ENCODE measurements around the gene ZBTB11. TPM values are rescaled to one million over a fixed set of nuclear protein-coding genes. Genes with fewer than 3 reads are reported as not detected.
"Not testable (repeated sequence)": the region's sequence is repeated elsewhere in the genome, so short reads cannot be mapped to it uniquely, and the experiment has no call there.

Gene ZBTB11
- total RNA-seq = 15.5 TPM

- DNase-seq (ENCODE audit: low spot score) = peak; percentile 100
These were observed at the start of gene ZBTB11 for GRCh38 chr3:101676765-101677435. TSS of gene ZBTB11 (minus strand) at chr3:101677132. CDS start at chr3:101676914, 218 bp downstream.

GRCh38 chr3:101725890-101726275, 49.0 kb upstream of the ZBTB11 start:
- no peak for DNase-seq (ENCODE audit: low spot score)

GRCh38 chr3:101725194-101725889, 48.4 kb upstream of the ZBTB11 start:
- DNase-seq (ENCODE audit: low spot score) = no peak

- peak; percentile 89 for DNase-seq (ENCODE audit: low spot score)
These were observed 47.6 kb upstream of the ZBTB11 start, which contains the start of gene CEP97 for GRCh38 chr3:101724329-101725193. TSS of gene CEP97 (plus strand) at chr3:101724614. CDS start at chr3:101724677, 63 bp downstream.

GRCh38 chr3:101722394-101723173, 45.7 kb upstream of the ZBTB11 start:
- DNase-seq (ENCODE audit: low spot score) = no peak

GRCh38 chr3:101720851-101721840, 44.2 kb upstream of the ZBTB11 start:
- DNase-seq (ENCODE audit: low spot score) = no peak

- DNase-seq (ENCODE audit: low spot score) = no peak
These were observed 42.8 kb upstream of the ZBTB11 start for GRCh38 chr3:101719604-101720185.

- DNase-seq (ENCODE audit: low spot score) = no peak
These were observed 41.5 kb upstream of the ZBTB11 start for GRCh38 chr3:101718455-101718854.

- DNase-seq (ENCODE audit: low spot score) = no peak
These were observed 32.2 kb upstream of the ZBTB11 start for GRCh38 chr3:101709126-101709525.

GRCh38 chr3:101704639-101705038, 27.7 kb upstream of the ZBTB11 start:
- DNase-seq (ENCODE audit: low spot score) = not testable (repeated sequence)

- DNase-seq (ENCODE audit: low spot score) = no peak
These were observed 26.2 kb upstream of the ZBTB11 start for GRCh38 chr3:101703169-101703568.

- no peak for DNase-seq (ENCODE audit: low spot score)
These were observed 25.8 kb upstream of the ZBTB11 start for GRCh38 chr3:101702726-101703125.

- no peak for DNase-seq (ENCODE audit: low spot score)
These were observed 25.0 kb upstream of the ZBTB11 start for GRCh38 chr3:101701696-101702634.

GRCh38 chr3:101695779-101696372, 18.9 kb upstream of the ZBTB11 start:
- DNase-seq (ENCODE audit: low spot score) = peak; percentile 45

GRCh38 chr3:101694836-101695235, 17.9 kb upstream of the ZBTB11 start:
- DNase-seq (ENCODE audit: low spot score) = not testable (repeated sequence)

- DNase-seq (ENCODE audit: low spot score) = peak; percentile 36
These were observed 16.6 kb upstream of the ZBTB11 start for GRCh38 chr3:101693540-101693939.

- not testable (repeated sequence) for DNase-seq (ENCODE audit: low spot score)
These were observed 15.0 kb upstream of the ZBTB11 start for GRCh38 chr3:101691685-101692671.

Measured in mucosa of gallbladder (tissue), 1 donor.